ENCODE results near the gene CFAP57.
A peak's percentile ranks its signal among the peaks of the same experiment; 100 is the strongest.
"Not testable (repeated sequence)": the region's sequence is repeated elsewhere in the genome, so short reads cannot be mapped to it uniquely, and the experiment has no call there.

Gene CFAP57

GRCh38 chr1:43177691-43178090 lies 5.6 kb downstream of the CFAP57 start:
- DNase-seq: no peak

- DNase-seq: no peak
These were observed 12.3 kb downstream of the CFAP57 start for GRCh38 chr1:43184388-43184787.

- no peak for DNase-seq
These were observed 12.9 kb downstream of the CFAP57 start for GRCh38 chr1:43184995-43185394.

GRCh38 chr1:43188106-43188505 lies 16.0 kb downstream of the CFAP57 start:
- no peak for DNase-seq

GRCh38 chr1:43194509-43194908 lies 22.4 kb downstream of the CFAP57 start:
- no peak for DNase-seq

- no peak for DNase-seq
These were observed 25.4 kb downstream of the CFAP57 start for GRCh38 chr1:43197343-43198127.

GRCh38 chr1:43199093-43199726 lies 27.1 kb downstream of the CFAP57 start:
- peak; percentile 73 for DNase-seq

GRCh38 chr1:43203859-43204258 lies 31.7 kb downstream of the CFAP57 start:
- no peak for DNase-seq

- no peak for DNase-seq
These were observed 32.3 kb downstream of the CFAP57 start for GRCh38 chr1:43204394-43204793.

GRCh38 chr1:43205671-43206070 lies 33.5 kb downstream of the CFAP57 start:
- no peak for DNase-seq

GRCh38 chr1:43206600-43207228 lies 34.6 kb downstream of the CFAP57 start:
- DNase-seq: no peak

GRCh38 chr1:43207229-43207853 lies 35.2 kb downstream of the CFAP57 start:
- no peak for DNase-seq

- DNase-seq: not testable (repeated sequence)
These were observed 36.1 kb downstream of the CFAP57 start for GRCh38 chr1:43208277-43208676.

- DNase-seq: no peak
These were observed 42.6 kb downstream of the CFAP57 start for GRCh38 chr1:43214501-43215444.

GRCh38 chr1:43217747-43218146 lies 45.6 kb downstream of the CFAP57 start:
- DNase-seq: no peak

GRCh38 chr1:43220905-43221778 lies 49.0 kb downstream of the CFAP57 start:
- no peak for DNase-seq

GRCh38 chr1:43221797-43222196 lies 49.7 kb downstream of the CFAP57 start:
- DNase-seq: no peak

GRCh38 chr1:43222879-43223278 lies 50.7 kb downstream of the CFAP57 start:
- DNase-seq: no peak

- no peak for DNase-seq
These were observed 53.0 kb downstream of the CFAP57 start for GRCh38 chr1:43225168-43225567.

- DNase-seq: peak; percentile 56
These were observed 55.1 kb downstream of the CFAP57 start for GRCh38 chr1:43227143-43227764.

All from COR-L47 (cell line).